Epithelial cell of esophagus (primary cell): ENCODE measurements around the gene IL17D.

Source experiments
- DNase-seq: peaks from one replicate; pipeline ENCODE4 v3.0.0; 2010; ENCODE audit warnings: low read depth
- H3K4me3 ChIP-seq: 2 replicates; pipeline ENCODE4 v1.5.1; 2011; ENCODE audit warnings: mild to moderate bottlenecking, low read length, control low read depth
- TF ChIP-seq, protein P1 (sequence below): IDR thresholded peaks from 2 replicates; pipeline ENCODE4 v1.5.1; 2011; ENCODE audit warnings: low read depth, mild to moderate bottlenecking, low read length, control low read depth, inconsistent platforms; ENCODE audit not compliant: insufficient read depth; ENCODE audit errors: missing control alignments

The IL17D gene

GRCh38 chr13:20682061-20682460 is 21.4 kb upstream of the IL17D start:
- TF ChIP-seq, protein P1, sequence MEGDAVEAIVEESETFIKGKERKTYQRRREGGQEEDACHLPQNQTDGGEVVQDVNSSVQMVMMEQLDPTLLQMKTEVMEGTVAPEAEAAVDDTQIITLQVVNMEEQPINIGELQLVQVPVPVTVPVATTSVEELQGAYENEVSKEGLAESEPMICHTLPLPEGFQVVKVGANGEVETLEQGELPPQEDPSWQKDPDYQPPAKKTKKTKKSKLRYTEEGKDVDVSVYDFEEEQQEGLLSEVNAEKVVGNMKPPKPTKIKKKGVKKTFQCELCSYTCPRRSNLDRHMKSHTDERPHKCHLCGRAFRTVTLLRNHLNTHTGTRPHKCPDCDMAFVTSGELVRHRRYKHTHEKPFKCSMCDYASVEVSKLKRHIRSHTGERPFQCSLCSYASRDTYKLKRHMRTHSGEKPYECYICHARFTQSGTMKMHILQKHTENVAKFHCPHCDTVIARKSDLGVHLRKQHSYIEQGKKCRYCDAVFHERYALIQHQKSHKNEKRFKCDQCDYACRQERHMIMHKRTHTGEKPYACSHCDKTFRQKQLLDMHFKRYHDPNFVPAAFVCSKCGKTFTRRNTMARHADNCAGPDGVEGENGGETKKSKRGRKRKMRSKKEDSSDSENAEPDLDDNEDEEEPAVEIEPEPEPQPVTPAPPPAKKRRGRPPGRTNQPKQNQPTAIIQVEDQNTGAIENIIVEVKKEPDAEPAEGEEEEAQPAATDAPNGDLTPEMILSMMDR, result no peak
- no peak overlapping the region for H3K4me3 ChIP-seq
- DNase-seq, result no peak

DNA sequence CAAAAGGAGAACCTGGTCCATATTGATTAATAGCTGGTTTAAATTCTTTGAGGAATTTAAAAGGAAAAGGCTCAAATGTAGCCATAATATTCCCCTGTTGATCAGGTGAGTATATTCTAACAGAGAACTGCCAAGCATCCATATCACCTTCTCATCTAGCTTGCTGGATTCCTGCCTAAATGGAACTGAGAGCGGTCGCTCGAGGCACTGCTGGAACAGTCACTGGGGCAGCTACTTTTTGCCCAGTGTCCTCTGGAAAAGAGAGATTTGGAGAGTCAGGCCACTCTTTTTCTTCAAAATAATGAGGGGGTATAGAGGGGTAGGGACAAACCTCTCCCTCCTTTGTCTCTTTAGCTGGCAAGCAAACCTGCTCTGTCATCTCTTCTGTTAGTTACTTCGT is 19.5 kb upstream of the IL17D start:
- no peak overlapping the region for H3K4me3 ChIP-seq
- TF ChIP-seq, protein P1, result no peak
- DNase-seq, result no peak

GRCh38 chr13:20684546-20684945 is 19.0 kb upstream of the IL17D start:
- DNase-seq, result no peak
- TF ChIP-seq, protein P1, result no peak
- no peak overlapping the region for H3K4me3 ChIP-seq

DNA sequence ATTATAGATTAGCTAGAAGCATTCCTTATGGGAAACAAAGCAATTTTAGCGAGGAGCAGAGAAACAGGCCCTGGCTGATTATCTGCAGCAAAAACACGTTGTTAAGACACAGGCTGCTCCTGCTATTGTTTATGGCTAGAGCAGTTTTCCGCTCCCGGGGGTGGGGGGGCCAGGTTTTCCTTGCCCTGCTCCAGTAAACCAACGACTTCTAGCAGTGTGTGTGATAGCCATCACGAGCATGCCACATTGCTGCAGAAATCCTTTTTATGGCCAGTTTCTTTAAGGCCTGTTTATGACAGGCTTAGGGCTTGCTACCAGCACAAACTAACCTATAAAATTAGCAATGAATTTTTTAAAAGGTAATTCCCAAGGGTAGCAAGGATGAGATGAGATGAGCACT is 18.4 kb upstream of the IL17D start:
- no peak for DNase-seq
- TF ChIP-seq, protein P1, result no peak
- no peak overlapping the region for H3K4me3 ChIP-seq

DNA sequence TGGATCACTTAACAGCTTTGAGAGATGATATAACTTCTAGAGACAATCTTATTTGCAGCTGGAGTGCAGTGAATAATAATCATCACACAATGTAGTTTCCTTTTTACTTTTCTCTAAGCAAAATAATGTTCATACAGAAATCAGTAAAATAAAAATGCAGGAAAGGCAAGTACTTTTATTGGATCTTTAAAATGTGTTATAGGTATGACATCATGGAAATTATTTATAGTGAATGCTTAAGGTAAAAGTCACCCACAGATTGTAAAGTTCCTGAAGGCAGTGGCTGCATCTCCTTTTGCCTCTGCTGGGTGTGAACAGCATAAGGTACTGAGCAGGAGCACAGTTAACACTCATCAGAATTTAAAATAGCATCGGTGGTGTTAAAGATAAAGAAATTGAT is 17.3 kb upstream of the IL17D start:
- DNase-seq, result no peak
- TF ChIP-seq, protein P1, result no peak
- H3K4me3 ChIP-seq, result no peak overlapping the region

- DNase-seq, result no peak
- H3K4me3 ChIP-seq, result no peak overlapping the region
- TF ChIP-seq, protein P1, result no peak
Observed at GRCh38 chr13:20686863-20687579, 16.5 kb upstream of the IL17D start.

DNA sequence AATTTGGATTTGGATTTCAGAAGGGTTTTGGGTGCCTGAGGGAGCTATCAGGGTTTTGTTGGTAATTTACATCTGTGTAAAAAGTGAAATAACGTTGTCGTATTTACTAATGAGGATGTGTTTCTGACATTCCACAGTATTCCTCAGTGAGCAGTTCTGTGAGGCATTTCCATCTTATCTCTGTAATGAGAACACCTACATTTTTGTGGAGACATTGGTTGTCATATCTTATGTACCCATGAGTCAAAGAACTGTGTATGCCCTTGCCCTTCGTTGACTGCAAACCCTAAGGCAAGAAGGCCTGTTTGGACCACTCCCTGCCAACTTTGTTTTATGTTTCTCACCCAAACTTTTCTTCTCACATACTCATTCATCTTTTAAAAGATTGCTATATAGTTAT is 14.2 kb upstream of the IL17D start:
- TF ChIP-seq, protein P1, result no peak
- DNase-seq, result no peak
- H3K4me3 ChIP-seq, result no peak overlapping the region
